Endothelial cell of umbilical vein (primary cell): ENCODE results near the gene VWC2.

Experiments
- EZH2 ChIP-seq: IDR thresholded peaks from 2 replicates; pipeline ENCODE4 v1.6.1; 2012; ENCODE audit warnings: borderline replicate concordance, low read depth, mild to moderate bottlenecking, moderate library complexity, low read length, inconsistent platforms; ENCODE audit not compliant: severe bottlenecking
- FOS ChIP-seq: IDR thresholded peaks from 2 replicates; pipeline ENCODE4 v1.6.1; 2011; ENCODE audit warnings: mild to moderate bottlenecking, low read length, moderate library complexity, borderline replicate concordance; ENCODE audit not compliant: insufficient read depth
- GATA2 ChIP-seq: IDR thresholded peaks from 2 replicates; pipeline ENCODE4 v1.7.0; 2011; ENCODE audit warnings: low read depth, mild to moderate bottlenecking, moderate library complexity, mixed read lengths, low read length; ENCODE audit not compliant: insufficient read length, insufficient read depth
- JUN ChIP-seq: IDR thresholded peaks from 2 replicates; pipeline ENCODE4 v1.6.1; 2011; ENCODE audit warnings: borderline replicate concordance, low read depth; ENCODE audit not compliant: insufficient read length, insufficient read depth
- POLR2A ChIP-seq: IDR thresholded peaks from 2 replicates; pipeline ENCODE4 v1.6.1; 2012; ENCODE audit warnings: low read depth, mild to moderate bottlenecking, control low read depth, low read length
- POLR2AphosphoS5 ChIP-seq: IDR thresholded peaks from 2 replicates; pipeline ENCODE4 v1.6.1; 2012; ENCODE audit warnings: low read depth, mild to moderate bottlenecking, control low read depth, low read length, moderate library complexity; ENCODE audit not compliant: insufficient read depth
- TF ChIP-seq, protein P1 (sequence below), 2 donors: IDR thresholded peaks; 1 replicate in 1 of 2; 2 replicates in 1 of 2; pipeline ENCODE4 v1.5.1; 2011; ENCODE audit warnings: low read length in 2 of 2, mild to moderate bottlenecking in 2 of 2, moderate library complexity in 2 of 2, control low read depth in 1 of 2, inconsistent platforms in 1 of 2, low read depth in 1 of 2; ENCODE audit not compliant: insufficient read depth in 1 of 2; ENCODE audit errors: extremely low read depth in 1 of 2
- TF ChIP-seq, protein P2 (sequence below): IDR thresholded peaks from 2 replicates; pipeline ENCODE4 v1.6.1; 2011; ENCODE audit not compliant: insufficient read depth, insufficient read length

DNA sequence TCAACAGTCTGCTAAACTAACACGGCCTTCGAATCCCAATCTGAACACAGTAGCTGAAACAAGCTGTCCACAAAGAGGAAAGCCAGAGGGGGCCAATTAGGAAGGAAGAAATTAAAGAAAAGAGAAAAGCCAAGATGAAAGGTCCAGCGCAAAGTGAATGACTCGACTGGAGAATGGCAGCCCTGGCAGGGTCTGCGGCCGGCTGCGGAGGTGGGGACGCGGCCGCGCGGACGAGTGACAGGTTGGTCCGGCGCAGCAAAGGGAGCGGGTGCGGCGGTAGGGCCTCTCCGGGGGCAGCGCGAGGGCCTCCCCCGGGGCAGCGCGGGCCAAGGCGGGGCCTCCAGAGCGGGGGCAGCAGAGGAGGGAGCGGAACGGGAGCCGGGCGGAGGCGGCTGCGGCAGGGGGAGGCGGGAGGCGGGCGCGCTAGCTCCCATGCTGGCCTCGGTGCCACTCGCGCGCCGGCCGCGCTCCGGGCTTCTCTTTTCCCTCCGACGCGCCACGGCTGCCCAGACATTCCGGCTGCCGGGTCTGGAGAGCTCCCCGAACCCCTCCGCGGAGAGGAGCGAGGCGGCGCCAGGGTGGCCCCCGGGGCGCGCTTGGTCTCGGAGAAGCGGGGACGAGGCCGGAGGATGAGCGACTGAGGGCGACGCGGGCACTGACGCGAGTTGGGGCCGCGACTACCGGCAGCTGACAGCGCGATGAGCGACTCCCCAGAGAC is at the start of gene VWC2:
- TF ChIP-seq GATA2, result no peak
- no peak for TF ChIP-seq POLR2A
- TF ChIP-seq, protein P1, sequence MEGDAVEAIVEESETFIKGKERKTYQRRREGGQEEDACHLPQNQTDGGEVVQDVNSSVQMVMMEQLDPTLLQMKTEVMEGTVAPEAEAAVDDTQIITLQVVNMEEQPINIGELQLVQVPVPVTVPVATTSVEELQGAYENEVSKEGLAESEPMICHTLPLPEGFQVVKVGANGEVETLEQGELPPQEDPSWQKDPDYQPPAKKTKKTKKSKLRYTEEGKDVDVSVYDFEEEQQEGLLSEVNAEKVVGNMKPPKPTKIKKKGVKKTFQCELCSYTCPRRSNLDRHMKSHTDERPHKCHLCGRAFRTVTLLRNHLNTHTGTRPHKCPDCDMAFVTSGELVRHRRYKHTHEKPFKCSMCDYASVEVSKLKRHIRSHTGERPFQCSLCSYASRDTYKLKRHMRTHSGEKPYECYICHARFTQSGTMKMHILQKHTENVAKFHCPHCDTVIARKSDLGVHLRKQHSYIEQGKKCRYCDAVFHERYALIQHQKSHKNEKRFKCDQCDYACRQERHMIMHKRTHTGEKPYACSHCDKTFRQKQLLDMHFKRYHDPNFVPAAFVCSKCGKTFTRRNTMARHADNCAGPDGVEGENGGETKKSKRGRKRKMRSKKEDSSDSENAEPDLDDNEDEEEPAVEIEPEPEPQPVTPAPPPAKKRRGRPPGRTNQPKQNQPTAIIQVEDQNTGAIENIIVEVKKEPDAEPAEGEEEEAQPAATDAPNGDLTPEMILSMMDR (IDR thresholded peaks at IDR 0.05; ENCODE audit: extremely low read depth in 1 of 2, insufficient read depth in 1 of 2, low read depth in 1 of 2, low read length in 2 of 2), result no peak
- TF ChIP-seq, protein P2, sequence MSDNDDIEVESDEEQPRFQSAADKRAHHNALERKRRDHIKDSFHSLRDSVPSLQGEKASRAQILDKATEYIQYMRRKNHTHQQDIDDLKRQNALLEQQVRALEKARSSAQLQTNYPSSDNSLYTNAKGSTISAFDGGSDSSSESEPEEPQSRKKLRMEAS, result no peak
- no peak for TF ChIP-seq EZH2
- no peak for TF ChIP-seq POLR2AphosphoS5
- TF ChIP-seq FOS, result no peak
- TF ChIP-seq JUN, result no peak
